Pancreas (tissue), 10 donors: ENCODE measurements around the gene GDF7. TPM values are rescaled to one million over a fixed set of nuclear protein-coding genes. Genes with fewer than 3 reads are reported as not detected.

Source experiments
- ATAC-seq, 4 donors: fragments of 200-7000 bp; cut with Tn5 transposase; one replicate each; pipeline versions ENCODE4 v1.8.0 to v1.9.1; 2020; ENCODE audit warnings: mild to moderate bottlenecking in 4 of 4, moderate library complexity in 4 of 4
- DNase-seq, 6 donors: peaks; one replicate each; pipeline ENCODE4 v3.0.0-alpha.2; 2020
- FAIRE-seq: peaks from 2 replicates; lab custom pipeline; 2012; peaks lifted over from hg19 to GRCh38; lab: Jason Lieb, UNC
- H3K27ac ChIP-seq, 4 donors: fragments of 200-600 bp; sonication (generic); 1 replicate in 3 of 4; 2 replicates in 1 of 4; pipeline versions ENCODE4 v1.5.0 to v1.8.0; 2020
- H3K27me3 ChIP-seq, 4 donors: fragments of 200-600 bp; one replicate each; pipeline ENCODE4 v1.8.0; 2021
- H3K36me3 ChIP-seq, 3 donors: fragments of 200-600 bp; sonication (generic) in 1 of 3; one replicate each; pipeline versions ENCODE4 v1.5.0 to v1.8.0; 2020 to 2021
- H3K4me1 ChIP-seq, 3 donors: fragments of 200-600 bp; one replicate each; pipeline ENCODE4 v1.8.0; 2021
- H3K4me3 ChIP-seq, 4 donors: fragments of 200-600 bp; sonication (generic) in 2 of 4; one replicate each; pipeline versions ENCODE4 v1.5.0 to v1.8.0; 2020 to 2021
- H3K9me3 ChIP-seq, 4 donors: fragments of 200-600 bp; one replicate each; pipeline ENCODE4 v1.8.0; 2021
- WGBS, 2 donors: extraction: QIAGEN DNeasy Blood & Tissue Kit; methylation state at CpG; one replicate each; pipeline ENCODE4 v1.1.7; 2013; 5-methylcytosine and 5-hydroxymethylcytosine counted together
- intact Hi-C, 3 donors: fragments of 100-400 bp; cut with DNase I; formaldehyde crosslinking; loops; one replicate each; pipeline versions ENCODE4 v1.11.1 to v1.14.2; 2022
- polyA plus RNA-seq, 2 donors: library from polyadenylated mRNA; stranded (reverse); fragments of 200-250 nt; gene quantifications; one replicate each; pipeline ENCODE4 v1.2.3, GENCODE V29; 2013
- total RNA-seq, 6 donors: library from RNA; stranded (reverse); fragmentation: NEBNext Ultra II Directional in 4 of 6; extraction: Animal tissue kit (Norgen Biotek cat#: 25700) in 4 of 6; gene quantifications; one replicate each; pipeline versions ENCODE4 v1.2.1 to v1.2.4, GENCODE V29; 2021 to 2023
- TF ChIP-seq, protein P1 (sequence below), 4 donors: fragments of 200-600 bp; sonication (generic) in 3 of 4; IDR thresholded peaks; one replicate each; pipeline versions ENCODE4 v1.5.0 to v1.8.0; 2021; ENCODE audit warnings: antibody characterized with exemption in 4 of 4
- donor health status: healthy with polysubstance abuse.
- donor health status: DM: no; HTN: no; CAD: no; lungs with moderate emphysema.
- donor health status: DM: no; HTN: no; CAD: no.
- donor health status: control.
- donor health status: control.
- donor health status: Bipolar disorder and iron deficiency.
- donor health status: DM: yes; HTN: yes; CAD: no.
- donor health status: DM: no; HTN: no; CAD: no.
- donor health status: DM: no; HTN: no; CAD: no.
- donor health status: DM: yes; HTN: yes; CAD: no.

GDF7 gene
- total and polyA plus RNA-seq, 8 donors = 0.16 to 0.98 (median 0.73) TPM

DNA sequence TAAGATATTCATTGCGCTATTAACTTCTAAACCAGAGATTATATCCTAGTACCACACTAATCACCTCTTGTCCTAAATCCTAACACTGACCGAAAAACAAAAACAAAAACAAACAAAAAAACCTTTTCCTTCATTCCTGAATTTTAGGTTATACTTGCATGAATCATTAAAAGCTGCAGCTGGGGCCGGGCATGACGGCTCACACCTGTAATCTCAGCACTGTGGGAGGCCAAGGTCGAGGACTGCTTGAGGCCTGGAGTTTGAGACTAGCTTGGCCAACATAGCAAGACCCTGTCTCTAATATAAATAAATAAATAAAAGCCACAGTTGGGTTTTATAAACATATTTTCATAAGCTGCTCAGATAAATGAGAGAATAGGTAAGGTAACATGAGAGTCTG is 60.0 kb downstream of the GDF7 start:
- Histone ChIP-seq H3K27me3 (no peaks in the 10 kb centered on the region), H3K4me1 (no peaks in the 10 kb centered on the region), H3K4me3 (no peak overlapping the region), H3K9me3 (no peaks in the 10 kb centered on the region), H3K36me3 (no peaks in the 10 kb centered on the region), H3K27ac (no peak overlapping the region)
- 88 to 89% methylated on average over 5 of the region's 5 CpGs for WGBS, 2 donors
- no peak for DNase-seq
- TF ChIP-seq, protein P1, sequence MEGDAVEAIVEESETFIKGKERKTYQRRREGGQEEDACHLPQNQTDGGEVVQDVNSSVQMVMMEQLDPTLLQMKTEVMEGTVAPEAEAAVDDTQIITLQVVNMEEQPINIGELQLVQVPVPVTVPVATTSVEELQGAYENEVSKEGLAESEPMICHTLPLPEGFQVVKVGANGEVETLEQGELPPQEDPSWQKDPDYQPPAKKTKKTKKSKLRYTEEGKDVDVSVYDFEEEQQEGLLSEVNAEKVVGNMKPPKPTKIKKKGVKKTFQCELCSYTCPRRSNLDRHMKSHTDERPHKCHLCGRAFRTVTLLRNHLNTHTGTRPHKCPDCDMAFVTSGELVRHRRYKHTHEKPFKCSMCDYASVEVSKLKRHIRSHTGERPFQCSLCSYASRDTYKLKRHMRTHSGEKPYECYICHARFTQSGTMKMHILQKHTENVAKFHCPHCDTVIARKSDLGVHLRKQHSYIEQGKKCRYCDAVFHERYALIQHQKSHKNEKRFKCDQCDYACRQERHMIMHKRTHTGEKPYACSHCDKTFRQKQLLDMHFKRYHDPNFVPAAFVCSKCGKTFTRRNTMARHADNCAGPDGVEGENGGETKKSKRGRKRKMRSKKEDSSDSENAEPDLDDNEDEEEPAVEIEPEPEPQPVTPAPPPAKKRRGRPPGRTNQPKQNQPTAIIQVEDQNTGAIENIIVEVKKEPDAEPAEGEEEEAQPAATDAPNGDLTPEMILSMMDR (IDR thresholded peaks at IDR 0.05) = no peak
- intact Hi-C loops = no loop called here
- no peak for ATAC-seq
- no peak for FAIRE-seq

DNA sequence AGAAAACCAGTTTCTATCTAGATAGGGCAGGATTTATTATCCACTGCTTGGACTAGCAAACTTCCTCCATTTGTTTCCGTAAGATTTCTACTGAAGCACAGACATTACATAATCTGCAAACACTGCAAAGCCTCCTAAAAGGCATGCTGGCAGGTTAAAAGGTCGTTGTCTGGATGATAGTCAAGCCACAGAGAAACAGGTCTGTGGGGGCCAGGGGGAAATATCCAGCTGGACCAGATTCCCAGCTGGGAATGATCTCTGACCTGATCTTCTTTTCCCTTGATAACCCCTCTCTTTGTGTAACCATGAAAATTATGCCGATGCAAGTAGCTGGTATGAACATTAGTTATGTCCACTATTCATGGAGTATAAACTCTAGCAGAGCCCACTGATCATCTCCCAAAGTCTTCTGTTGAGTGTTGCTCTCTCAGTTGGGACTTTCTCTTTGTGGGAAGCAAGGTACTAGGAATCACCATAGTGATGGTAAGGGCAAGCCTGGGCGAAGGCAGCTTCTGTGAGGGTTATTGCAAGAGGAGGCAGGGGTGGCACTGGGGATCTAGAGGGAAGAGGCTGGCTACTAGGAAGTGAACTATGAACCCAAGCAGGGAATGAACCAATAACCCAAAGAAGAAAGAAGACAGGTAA is 61.3 kb downstream of the GDF7 start:
- ATAC-seq = peak; percentile 24 to 78 (median 50)
- FAIRE-seq = no peak
- peak overlapping the region in 1 of 4 donors; percentile 17 for H3K27ac ChIP-seq
- DNase-seq = no peak
- H3K36me3 ChIP-seq = no peaks in the 10 kb centered on the region
- no peaks in the 10 kb centered on the region for H3K27me3 ChIP-seq
- 36 to 37% methylated on average over 4 of the region's 4 CpGs for WGBS, 2 donors
- intact Hi-C loops = no loop called here
- TF ChIP-seq, protein P1 (IDR thresholded peaks at IDR 0.05) = no peak
- H3K9me3 ChIP-seq = no peaks in the 10 kb centered on the region
- no peaks in the 10 kb centered on the region for H3K4me1 ChIP-seq
- H3K4me3 ChIP-seq = no peak overlapping the region

Other genes starting within 250 kb of the GDF7 start
- gene RHOB, start 220.1 kb upstream of the GDF7 start, total RNA-seq = 10 to 100 TPM; 27.5 to 70.0 (median 52.4) TPM
- gene RHOB, start 220.1 kb upstream of the GDF7 start, polyA plus RNA-seq = 10 to 100 TPM; 56.3 to 98.5 TPM
- 10 to 100 TPM in 5 of 6 donors, 1 to 10 TPM in 1; 9.5 to 16.8 (median 10.3) TPM for gene HS1BP3, start 16.0 kb upstream of the GDF7 start, total RNA-seq
- gene HS1BP3, start 16.0 kb upstream of the GDF7 start, polyA plus RNA-seq = 10 to 100 TPM; 11.1 to 15.5 TPM
- gene LDAH, start 156.0 kb downstream of the GDF7 start, total RNA-seq = 1 to 10 TPM; 4.0 to 9.1 (median 6.4) TPM
- gene LDAH, start 156.0 kb downstream of the GDF7 start, polyA plus RNA-seq = 1 to 10 TPM; 2.5 to 5.2 TPM